GM18505 (cell line): ENCODE data around the gene EFCAB5.
"Not testable (repeated sequence)": the region's sequence is repeated elsewhere in the genome, so short reads cannot be mapped to it uniquely, and the experiment has no call there.

ENCODE experiments used
- ATAC-seq: cut with Tn5 transposase; IDR thresholded peaks from one replicate; pipeline ENCODE4 v1.9.1; 2021; ENCODE audit not compliant: unreplicated experiment
- POLR2A ChIP-seq: IDR thresholded peaks from 4 replicates; pipeline ENCODE4 v1.6.1; 2011; ENCODE audit warnings: borderline replicate concordance; ENCODE audit not compliant: insufficient read depth, insufficient read length; ENCODE audit errors: extremely low read depth

EFCAB5 gene

DNA sequence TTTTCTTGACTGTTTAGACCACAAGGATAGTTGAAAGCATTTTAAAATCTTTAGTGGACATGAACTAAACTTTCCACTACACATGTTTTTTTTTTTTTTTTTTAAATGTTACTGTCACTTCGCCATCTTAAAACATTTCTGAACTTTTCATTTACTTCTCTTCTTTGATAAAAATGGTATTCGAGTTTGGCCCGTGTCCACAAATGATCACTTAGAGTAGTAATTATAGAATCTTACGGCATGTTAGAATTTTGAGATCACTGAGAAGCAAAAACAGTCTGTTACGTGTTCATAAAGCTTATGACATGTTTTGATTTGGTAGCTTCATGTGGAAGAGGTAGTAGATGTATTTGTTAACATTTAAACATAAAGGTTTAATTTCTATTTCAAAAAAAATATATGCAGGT, 176.2 kb downstream of the EFCAB5 start:
- TF ChIP-seq POLR2A: no peak
- ATAC-seq: no peak

DNA sequence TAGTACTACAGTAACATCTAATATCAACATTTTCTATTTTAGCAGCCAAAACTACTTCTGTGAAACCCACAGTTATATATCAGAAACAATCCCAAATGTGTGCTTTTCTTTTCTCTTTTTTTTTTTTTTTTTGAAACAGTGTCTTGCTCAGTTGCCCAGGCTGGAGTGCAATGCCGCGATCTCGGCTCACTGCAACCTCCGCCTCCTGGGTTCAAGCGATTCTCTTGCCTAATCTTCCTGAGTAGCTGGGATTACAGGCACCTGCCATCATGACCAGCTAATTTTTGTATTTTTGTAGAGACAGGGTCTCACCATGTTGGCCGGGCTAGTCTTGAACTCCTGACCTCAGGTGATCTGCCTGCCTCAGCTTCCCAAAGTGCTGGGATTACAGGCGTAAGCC, 177.2 kb downstream of the EFCAB5 start:
- not testable (repeated sequence) for ATAC-seq

DNA sequence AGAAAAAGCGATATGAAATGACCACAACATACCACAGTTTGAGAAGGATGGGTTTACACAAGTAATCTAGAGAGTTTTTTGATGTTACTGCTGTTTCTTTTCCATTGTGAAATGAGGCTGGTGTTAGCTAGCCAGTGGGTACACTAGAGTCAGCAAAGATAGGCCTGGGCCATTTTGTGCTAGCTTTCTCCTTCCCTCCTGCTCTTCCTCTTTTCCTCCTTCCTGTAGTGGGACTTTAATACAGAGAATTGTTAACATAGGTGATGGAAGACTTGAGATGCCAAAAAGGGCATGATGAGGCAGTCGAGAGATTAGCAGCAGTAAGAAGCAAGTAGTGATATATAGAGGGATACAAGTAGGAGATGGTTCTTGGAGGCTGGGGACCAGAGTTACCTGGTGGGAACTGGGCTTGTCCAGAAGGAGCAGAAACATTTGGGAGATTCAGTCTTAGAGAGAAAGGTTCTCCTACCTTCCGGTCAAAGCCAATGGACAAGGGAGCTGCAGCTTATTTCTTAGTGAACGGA, 182.9 kb downstream of the EFCAB5 start:
- ATAC-seq: no peak
- TF ChIP-seq POLR2A: no peak

DNA sequence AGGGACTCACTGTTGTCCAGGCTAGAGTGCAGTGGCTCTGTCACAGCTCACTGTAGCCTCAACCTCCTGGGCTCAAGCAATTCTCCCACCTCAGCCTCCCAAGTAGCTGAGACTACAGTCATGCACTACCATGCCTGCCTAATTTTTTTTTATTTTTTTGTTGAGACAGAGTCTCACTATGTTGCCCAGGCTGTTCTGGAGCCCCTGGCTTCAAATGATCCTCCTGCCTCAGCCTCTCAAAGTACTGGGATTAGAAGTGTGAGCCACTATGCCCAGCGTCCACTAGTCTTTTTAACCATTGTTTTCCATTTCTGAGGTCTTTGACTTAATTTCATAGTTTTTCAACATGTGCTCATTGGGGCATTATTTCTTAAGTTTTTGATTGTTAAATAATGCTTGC, 188.7 kb downstream of the EFCAB5 start:
- no peak for TF ChIP-seq POLR2A
- no peak for ATAC-seq

DNA sequence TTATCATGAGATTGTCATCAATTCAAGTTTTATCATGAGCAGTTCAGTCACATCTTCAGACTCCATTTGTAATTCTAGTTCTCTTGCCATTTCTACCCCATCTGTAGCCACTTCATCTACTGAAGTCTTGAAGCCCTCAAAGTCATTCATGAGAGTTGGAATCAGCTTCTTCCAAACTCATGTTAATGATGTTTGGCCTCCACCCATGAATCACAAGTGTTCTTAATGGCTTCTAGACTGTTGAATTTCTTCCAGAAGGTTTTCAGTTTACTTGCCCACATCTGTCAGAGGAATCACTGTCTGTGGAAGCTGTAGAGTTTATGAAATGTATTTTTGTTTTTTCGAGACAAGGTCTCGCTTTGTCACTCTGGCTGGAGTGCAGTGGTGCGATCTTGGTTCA, 191.2 kb downstream of the EFCAB5 start:
- ATAC-seq: no peak
- TF ChIP-seq POLR2A: no peak

DNA sequence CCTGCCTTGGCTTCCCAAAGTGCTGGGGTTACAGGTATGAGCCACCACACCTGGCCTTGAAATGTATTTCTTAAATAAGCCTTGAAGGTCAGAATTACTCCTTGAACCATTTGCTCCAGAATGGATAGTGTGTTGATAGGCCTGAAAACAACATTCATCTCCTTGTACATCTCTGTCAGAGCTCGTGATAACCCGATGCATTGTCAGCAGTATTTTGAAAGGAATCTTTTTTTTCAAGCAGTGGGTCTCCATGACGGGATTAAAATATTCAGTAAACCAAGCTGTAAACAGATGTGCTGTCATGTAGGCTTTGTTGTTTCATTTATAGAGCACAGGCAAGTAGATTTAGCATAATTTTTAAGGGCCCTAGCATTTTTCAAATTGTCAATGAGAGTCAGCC, 191.8 kb downstream of the EFCAB5 start:
- ATAC-seq: no peak
- no peak for TF ChIP-seq POLR2A

DNA sequence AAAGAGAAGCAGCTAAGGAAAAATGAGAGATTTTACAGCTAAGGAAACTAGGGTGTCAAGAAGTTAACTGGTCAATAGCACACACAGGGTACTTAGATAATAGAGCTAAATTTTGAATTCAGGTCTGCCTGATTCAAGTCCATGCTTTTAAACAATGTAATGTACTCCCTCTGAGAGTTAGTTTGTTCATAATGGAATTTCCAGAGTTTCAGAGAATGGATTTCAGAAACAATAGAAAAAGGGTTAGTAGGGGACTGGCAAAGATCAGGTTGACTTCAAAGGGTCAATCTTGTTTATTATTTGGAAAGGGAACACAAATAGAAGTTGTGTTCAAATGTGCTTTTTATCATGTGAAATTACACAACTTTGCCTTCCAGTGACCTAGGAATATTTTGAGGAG, 193.1 kb downstream of the EFCAB5 start:
- no peak for ATAC-seq
- no peak for TF ChIP-seq POLR2A

DNA sequence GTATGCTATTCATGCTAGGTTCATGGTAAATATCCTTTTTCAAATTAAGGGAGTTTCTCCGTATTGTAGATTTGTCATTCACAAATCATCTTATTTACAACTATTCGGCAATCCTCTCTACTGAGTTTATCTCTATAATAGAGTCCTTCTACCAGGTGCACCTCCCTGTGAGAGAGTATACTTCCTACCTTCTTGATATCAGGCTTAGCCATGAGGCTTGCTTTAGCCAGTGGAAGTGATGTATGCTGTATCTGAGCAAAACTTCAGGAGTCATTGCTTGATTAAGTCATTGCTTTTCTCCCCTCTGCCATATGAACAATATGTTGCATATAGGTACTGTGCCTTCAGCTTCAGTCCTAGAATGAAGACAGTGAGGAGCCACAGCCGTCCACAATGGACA, 195.7 kb downstream of the EFCAB5 start:
- ATAC-seq: no peak
- TF ChIP-seq POLR2A: no peak

DNA sequence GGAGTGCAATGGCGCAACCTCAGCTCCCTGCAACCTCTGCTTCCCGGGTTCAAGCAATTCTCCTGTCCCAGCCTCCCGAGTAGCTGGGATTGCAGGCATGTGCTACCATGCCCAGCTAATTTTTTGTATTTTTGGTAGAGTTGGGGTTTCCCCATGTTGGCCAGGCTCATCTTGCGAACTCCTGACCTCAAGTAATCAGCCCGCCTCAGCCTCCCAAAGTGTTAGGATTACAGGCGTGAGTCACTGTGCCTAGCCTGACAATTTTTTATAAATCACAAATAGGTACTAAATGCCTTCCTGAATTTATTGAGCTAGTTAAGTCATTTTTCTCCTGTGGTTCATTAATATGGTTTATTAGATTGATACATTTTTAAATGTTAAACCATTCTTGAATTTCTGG, 206.4 kb downstream of the EFCAB5 start:
- not testable (repeated sequence) for ATAC-seq

DNA sequence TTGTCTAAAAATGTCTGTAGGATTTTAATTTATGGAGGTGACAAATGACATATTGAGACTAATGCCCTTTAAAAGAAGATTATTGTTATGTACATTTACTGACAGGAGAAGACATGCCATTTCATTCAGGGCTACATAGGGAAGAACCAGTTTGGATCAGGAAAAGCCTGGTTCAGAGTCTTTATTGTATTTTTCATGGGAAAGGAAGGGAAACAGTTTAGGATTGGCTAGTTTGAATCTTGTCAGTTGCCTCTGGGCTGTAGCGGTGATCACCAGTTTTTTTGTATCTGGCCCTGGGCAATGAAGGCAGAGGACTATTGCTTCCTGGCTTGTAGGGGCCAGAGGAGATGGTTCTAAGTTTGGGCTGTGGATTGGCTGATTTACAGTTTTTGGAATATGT, 206.9 kb downstream of the EFCAB5 start:
- no peak for TF ChIP-seq POLR2A
- ATAC-seq: no peak

DNA sequence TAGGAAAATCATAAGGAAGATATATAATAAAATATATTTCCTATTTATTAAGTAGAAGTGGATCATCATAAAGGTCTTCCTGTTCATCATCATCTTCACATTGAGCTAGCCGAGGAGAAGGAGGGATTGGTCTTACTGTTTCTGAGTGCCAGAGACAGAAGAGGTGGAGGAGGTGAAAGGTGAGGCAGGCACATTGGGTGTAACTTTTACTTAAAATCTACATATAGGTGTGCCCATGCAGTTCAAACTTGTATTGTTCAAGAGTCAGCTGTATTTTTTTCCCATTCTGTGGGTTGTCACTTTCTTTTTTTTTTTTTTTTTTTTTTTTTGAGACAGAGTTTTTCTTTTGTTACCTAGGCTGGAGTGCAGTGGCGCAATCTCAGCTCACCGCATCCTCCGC, 210.0 kb downstream of the EFCAB5 start:
- no peak for TF ChIP-seq POLR2A
- ATAC-seq: no peak

DNA sequence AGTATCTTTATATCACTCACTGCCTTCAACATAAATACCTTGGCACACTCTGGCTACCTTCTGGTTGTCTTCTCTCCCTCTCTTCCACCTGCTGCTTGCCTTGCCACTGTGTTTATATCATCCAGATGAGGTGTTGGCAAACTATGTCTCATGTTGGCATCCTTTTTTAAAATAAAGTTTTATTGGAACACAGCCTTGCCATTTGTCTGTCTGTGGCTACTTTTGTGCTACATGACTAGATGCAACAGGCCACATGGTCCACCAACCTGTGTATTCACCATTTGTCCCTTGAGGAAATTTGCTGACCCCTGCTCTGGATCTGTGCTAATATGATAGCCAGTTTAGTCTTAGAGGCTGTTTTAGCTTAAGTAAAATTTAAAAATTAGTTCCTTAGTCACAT, 212.0 kb downstream of the EFCAB5 start:
- TF ChIP-seq POLR2A: no peak
- ATAC-seq: no peak

DNA sequence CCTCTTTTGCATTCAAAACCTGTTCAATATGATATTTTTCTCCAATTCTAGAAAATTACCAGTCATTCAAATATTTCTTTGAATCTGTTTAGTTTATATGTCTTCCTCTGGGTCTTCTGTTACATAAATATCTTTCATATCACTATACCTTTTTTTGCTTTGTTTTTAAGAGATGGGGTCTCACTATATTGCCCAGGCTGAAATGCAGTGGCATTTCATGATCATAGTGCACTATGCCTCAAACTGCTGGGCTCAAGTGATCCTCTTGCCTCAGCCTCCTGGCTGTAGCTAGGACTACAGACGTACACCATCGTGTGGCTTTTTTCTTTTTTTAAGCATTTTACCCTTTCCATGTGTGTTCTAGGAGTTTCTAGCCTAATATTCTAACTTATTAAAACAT, 214.0 kb downstream of the EFCAB5 start:
- no peak for ATAC-seq

More for the DNA sequence above, 214.0 kb downstream of the EFCAB5 start:
- TF ChIP-seq POLR2A: no peak
